ENCODE measurements around the gene TLDC2. TPM values are rescaled to one million over a fixed set of nuclear protein-coding genes. Genes with fewer than 3 reads are reported as not detected.
"Not testable (repeated sequence)": the region's sequence is repeated elsewhere in the genome, so short reads cannot be mapped to it uniquely, and the experiment has no call there.

Gene TLDC2
- total RNA-seq, 2 experiments from 2014 or later: not detected

DNA sequence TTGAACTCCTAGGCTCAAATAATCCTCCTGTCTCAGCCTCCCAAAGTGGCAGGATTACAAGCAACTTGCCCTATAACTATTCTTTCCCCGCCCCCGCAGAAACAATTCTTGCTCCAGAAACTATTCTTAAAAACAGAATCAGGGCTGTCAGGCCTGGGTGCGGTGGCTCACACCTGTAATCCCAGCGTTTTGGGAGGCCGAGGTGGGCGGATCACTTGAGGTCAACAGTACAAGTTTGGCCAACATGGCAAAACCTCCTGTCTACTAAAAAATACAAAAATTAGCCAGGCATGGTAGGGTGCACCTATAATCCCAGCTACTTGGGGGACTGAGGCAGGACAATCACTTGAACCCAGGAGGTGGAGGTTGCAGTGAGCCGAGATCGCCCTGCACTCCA lies 44.4 kb downstream of the TLDC2 start:
- no peaks in the 10 kb centered on the region for H3K9me3 Mint-ChIP-seq (ENCODE audit: insufficient read depth)
- no peaks in the 10 kb centered on the region for H3K27me3 Mint-ChIP-seq (ENCODE audit: low read depth)
- POLR2A ChIA-PET: no interaction called here
- no peak overlapping the region for H3K27ac Mint-ChIP-seq
- DNase-seq (no peak), ATAC-seq (no peak)
- CTCF ChIA-PET: interaction anchor here (1.0 to 2.1 kb wide), 11 partner anchors 9 to 253 kb away, joined by 3 to 15 read pairs (median 4); no protein-coding TSS in a partner anchor
- no peak overlapping the region for H3K4me3 Mint-ChIP-seq
- peaks cover 11% of the 10 kb centered on the region for H3K4me1 Mint-ChIP-seq (ENCODE audit: low read depth)
- peaks cover 44% of the 10 kb centered on the region for H3K36me3 Mint-ChIP-seq (ENCODE audit: low read depth)

DNA sequence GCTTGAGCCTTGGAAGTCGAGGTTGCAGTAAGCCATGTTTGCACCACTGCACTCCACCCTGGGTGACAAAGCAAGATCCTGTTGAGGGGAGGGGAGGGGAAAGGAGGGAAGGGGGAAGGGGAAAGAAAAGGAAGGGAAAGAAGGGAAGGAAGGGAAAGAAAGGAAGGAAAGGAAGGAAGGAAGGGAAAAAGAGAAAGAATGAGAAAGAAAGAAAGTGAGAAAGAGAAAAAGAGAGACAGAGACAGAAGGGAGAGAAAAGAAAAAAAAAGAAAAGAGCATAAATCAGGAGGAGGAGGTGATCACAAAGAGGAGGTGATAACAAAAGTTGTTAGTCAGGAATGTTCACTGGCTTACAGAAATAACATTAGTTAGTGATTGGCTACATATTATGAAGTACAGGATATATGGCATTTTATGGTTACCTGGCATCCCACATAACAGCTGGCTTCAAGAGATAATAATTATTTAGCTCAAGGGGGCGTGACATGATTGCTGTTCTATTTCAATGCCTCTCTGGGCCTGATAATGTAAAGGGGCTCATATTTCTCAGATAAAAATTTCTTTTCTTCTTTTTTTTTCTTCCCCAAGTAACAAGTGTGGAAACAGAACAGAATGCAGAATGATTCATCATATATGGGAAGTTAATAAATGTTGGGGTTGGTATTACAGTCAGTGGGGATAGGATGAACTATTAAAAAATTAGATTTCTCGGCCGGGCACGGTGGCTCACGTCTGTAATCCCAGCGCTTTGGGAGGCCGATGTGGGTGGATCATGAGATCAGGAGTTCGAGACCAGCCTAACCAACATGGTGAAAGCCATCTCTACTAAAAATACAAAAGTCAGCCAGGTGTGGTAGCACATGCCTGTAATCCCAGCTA lies 48.5 kb downstream of the TLDC2 start:
- H3K4me1 Mint-ChIP-seq (ENCODE audit: low read depth): peaks cover 18% of the 10 kb centered on the region
- peaks cover 69% of the 10 kb centered on the region for H3K36me3 Mint-ChIP-seq (ENCODE audit: low read depth)
- peak overlapping the region; percentile 28 for H3K27ac Mint-ChIP-seq
- H3K4me3 Mint-ChIP-seq: no peak overlapping the region
- POLR2A ChIA-PET: no interaction called here
- DNase-seq (no peak), ATAC-seq (no peak)
- CTCF ChIA-PET: interaction anchor here (0.8 to 1.2 kb wide), 4 partner anchors 12 to 36 kb away, joined by 3 to 4 read pairs (median 3); no protein-coding TSS in a partner anchor
- no peaks in the 10 kb centered on the region for H3K9me3 Mint-ChIP-seq (ENCODE audit: insufficient read depth)
- no peaks in the 10 kb centered on the region for H3K27me3 Mint-ChIP-seq (ENCODE audit: low read depth)

DNA sequence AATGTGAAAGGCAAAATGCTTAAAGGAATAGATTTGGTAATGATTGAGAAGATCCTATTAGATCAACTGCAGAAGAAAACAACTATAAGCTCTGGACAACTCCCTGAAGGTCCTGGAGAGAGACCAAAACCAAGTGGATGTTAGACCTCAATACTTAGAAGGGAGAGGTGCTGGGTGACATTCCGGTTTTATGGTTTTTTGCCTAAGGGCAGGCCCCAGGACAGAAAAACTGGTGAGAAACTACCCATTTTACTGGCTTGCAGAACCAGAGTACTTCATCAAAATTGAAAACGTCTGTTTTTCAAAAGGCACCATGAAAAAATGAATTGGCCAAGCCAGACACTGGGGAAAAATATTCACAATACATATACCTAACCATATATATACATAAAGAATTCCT lies 49.3 kb downstream of the TLDC2 start:
- H3K4me3 Mint-ChIP-seq: no peak overlapping the region
- H3K27ac Mint-ChIP-seq: peak overlapping the region; percentile 34
- POLR2A ChIA-PET: no interaction called here
- no peak for DNase-seq
- peaks cover 20% of the 10 kb centered on the region for H3K4me1 Mint-ChIP-seq (ENCODE audit: low read depth)
- no peak for ATAC-seq
- H3K27me3 Mint-ChIP-seq (ENCODE audit: low read depth): no peaks in the 10 kb centered on the region
- H3K9me3 Mint-ChIP-seq (ENCODE audit: insufficient read depth): no peaks in the 10 kb centered on the region
- H3K36me3 Mint-ChIP-seq (ENCODE audit: low read depth): peaks cover 74% of the 10 kb centered on the region
- CTCF ChIA-PET: no interaction called here

DNA sequence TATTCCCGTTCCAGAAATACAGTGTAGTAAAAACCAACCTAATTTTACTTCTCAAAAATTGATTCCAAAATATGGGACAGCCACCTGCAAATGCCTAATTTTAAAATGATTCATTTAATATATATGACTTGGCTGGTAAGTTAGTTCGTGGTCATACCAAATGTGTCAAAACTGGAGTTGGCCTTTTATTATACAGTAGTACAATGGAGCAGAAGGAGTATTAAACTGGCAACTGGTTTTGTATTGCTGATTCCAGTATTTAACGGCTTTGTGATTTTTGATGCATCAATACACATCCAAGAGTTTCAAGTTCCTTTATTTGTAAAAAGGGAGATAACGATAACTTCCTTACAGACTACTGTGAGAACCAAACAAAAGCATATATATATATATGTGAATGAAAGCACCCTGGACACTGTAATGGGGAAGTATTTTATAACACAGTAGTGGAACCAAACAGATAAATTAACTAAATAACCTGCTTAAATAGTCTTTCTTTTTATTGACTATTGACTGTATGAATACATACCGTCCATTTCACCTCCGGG lies 50.8 kb downstream of the TLDC2 start:
- H3K27me3 Mint-ChIP-seq (ENCODE audit: low read depth): no peaks in the 10 kb centered on the region
- H3K4me3 Mint-ChIP-seq: no peak overlapping the region
- ChIA-PET CTCF (no interaction called here), POLR2A (no interaction called here)
- DNase-seq: no peak
- no peak overlapping the region for H3K27ac Mint-ChIP-seq
- peaks cover 33% of the 10 kb centered on the region for H3K4me1 Mint-ChIP-seq (ENCODE audit: low read depth)
- no peak for ATAC-seq
- no peaks in the 10 kb centered on the region for H3K9me3 Mint-ChIP-seq (ENCODE audit: insufficient read depth)
- H3K36me3 Mint-ChIP-seq (ENCODE audit: low read depth): peaks cover 82% of the 10 kb centered on the region

DNA sequence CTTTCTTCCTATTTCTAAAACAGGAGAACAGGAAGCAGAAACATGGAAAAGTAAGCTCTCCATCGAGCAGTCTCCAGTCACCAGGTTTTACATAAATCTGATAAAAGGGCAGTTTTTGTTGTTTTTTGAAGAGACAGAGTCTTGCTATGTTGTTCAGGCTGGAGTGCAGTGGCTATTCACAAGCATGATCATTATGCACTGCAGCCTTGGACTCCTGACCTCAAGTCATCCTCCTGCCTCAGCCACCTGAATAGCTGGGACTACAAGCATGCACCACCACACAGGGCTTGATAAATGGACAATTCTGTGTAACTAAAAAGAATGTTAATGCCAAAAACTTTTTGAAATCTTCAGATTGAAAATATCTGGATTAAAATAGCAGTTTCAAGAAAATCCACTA lies 51.8 kb downstream of the TLDC2 start:
- ChIA-PET POLR2A (no interaction called here), CTCF (no interaction called here)
- no peaks in the 10 kb centered on the region for H3K27me3 Mint-ChIP-seq (ENCODE audit: low read depth)
- no peak overlapping the region for H3K4me3 Mint-ChIP-seq
- no peaks in the 10 kb centered on the region for H3K9me3 Mint-ChIP-seq (ENCODE audit: insufficient read depth)
- H3K4me1 Mint-ChIP-seq (ENCODE audit: low read depth): peaks cover 39% of the 10 kb centered on the region
- H3K27ac Mint-ChIP-seq: no peak overlapping the region
- H3K36me3 Mint-ChIP-seq (ENCODE audit: low read depth): peaks cover 82% of the 10 kb centered on the region
- ATAC-seq: no peak
- DNase-seq: no peak

DNA sequence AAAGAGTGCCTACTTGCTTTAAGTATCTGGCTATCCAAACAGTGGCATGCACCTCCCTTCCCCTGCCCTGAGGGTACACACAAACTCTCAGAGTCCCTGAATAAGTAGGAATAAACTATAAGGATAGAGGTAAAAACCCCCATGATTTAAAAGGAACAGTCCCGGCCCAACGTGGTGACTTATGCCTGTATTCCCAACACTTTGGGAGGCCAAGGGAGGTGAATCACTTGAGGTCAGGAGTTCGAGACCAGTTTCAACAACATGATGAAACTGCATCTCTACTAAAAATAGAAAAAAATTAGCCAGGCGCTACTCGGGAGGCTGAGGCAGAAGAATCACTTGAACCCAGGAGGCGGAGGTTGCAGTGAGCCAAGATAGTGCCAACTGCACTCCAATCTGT lies 53.4 kb downstream of the TLDC2 start:
- Mint-ChIP-seq H3K4me3 (no peak overlapping the region), H3K36me3 (ENCODE audit: low read depth) (peaks cover 80% of the 10 kb centered on the region), H3K4me1 (ENCODE audit: low read depth) (peaks cover 43% of the 10 kb centered on the region), H3K27ac (no peak overlapping the region), H3K9me3 (ENCODE audit: insufficient read depth) (no peaks in the 10 kb centered on the region), H3K27me3 (ENCODE audit: low read depth) (no peaks in the 10 kb centered on the region)
- DNase-seq (no peak), ATAC-seq (no peak)
- ChIA-PET CTCF (interaction anchor here (3.2 kb wide), 1 partner anchor 10 kb away, joined by 13 read pairs; no protein-coding TSS in a partner anchor), POLR2A (no interaction called here)

DNA sequence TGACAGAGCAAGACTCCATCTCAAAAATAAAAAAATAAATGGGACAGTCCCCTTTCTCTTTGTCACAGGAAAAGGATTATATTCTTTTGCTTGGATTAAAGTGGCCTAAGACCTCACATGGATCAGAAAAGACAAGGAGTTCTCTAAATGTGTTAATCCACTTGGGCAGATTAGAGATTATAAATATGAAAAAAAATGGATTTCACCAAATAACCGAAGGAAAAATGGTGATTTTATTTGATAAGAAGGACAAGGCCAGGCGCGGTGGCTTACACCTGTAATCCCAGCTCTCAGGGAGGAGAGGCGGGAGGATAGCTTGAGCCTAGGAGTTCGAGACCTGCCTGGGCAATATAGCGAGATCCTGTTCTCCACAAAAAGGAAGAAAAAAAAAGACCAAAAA lies 53.8 kb downstream of the TLDC2 start:
- no peaks in the 10 kb centered on the region for H3K9me3 Mint-ChIP-seq (ENCODE audit: insufficient read depth)
- no peaks in the 10 kb centered on the region for H3K27me3 Mint-ChIP-seq (ENCODE audit: low read depth)
- peaks cover 41% of the 10 kb centered on the region for H3K4me1 Mint-ChIP-seq (ENCODE audit: low read depth)
- H3K27ac Mint-ChIP-seq: no peak overlapping the region
- ChIA-PET POLR2A (no interaction called here), CTCF (interaction anchor here (3.2 kb wide), 1 partner anchor 10 kb away, joined by 13 read pairs; no protein-coding TSS in a partner anchor)
- ATAC-seq (no peak), DNase-seq (no peak)
- no peak overlapping the region for H3K4me3 Mint-ChIP-seq
- H3K36me3 Mint-ChIP-seq (ENCODE audit: low read depth): peaks cover 78% of the 10 kb centered on the region

DNA sequence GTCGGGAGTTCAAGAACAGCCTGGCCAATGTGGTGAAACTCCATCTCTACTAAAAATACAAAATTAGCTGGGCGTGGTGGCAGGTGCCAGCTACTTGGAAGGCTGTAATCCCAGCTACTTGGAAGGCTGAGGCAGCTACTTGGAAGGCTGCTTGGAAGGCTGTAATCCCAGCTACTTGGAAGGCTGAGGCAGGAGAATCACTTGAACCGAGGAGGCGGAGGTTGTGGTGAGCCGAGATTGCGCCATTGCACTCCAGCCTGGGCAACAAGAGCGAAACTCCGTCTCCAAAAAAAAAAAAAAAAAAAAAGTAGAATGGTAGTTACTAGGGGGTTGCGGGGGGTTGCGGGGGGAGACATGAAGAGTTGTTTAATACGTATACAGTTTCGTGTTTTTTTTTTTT lies 56.1 kb downstream of the TLDC2 start:
- H3K27me3 Mint-ChIP-seq (ENCODE audit: low read depth); ATAC-seq; DNase-seq; H3K4me3 Mint-ChIP-seq; H3K9me3 Mint-ChIP-seq (ENCODE audit: insufficient read depth); POLR2A ChIA-PET: not testable (repeated sequence)
- peaks cover 43% of the 10 kb centered on the region for H3K4me1 Mint-ChIP-seq (ENCODE audit: low read depth)
- H3K27ac Mint-ChIP-seq: peak overlapping the region; percentile 34
- H3K36me3 Mint-ChIP-seq (ENCODE audit: low read depth): peaks cover 71% of the 10 kb centered on the region
- CTCF ChIA-PET: interaction anchor here (1.4 to 3.2 kb wide), 2 partner anchors 10 to 12 kb away, joined by 6 to 13 read pairs; no protein-coding TSS in a partner anchor

DNA sequence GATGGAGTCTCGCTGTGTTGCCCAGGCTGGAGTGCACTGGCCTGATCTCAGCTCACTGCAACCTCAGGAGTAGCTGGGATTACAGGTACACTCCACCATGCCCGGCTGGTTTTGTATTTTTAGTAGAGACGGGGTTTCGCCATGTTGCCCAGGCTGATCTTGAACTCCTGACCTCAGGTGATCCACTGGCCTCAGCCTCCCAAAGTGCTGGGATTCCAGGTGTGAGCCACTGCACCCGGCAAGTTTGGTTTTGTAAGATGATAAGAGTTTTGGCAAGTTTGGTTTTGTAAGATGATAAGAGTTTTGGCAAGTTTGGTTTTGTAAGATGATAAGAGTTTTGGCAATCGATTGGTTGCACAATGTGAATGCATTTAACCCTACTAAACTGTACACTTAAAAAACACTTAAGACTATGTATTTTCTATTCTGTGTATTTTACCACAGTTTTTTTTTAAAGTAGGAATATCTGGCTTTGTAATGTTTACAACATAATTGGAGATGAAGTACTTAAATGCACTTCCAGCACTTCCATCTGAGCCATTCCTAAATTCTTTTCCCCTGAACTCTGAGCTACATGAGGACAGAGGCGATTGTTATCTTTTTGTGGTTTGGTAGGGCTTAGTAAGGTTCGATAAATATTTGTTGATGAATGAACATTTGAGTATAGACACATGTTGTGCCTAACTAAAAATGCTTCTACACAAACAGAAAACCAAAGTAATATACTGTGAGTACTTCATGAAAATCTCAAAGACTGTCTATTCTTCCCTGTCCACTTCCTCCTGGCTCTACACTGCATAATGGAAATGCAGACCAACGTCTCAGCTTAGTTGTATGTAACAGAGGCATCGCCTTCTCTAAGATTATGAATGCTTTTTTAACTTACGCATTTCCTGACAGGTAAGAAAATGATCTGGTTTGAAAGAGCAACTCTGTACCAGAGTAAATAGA lies 56.8 kb downstream of the TLDC2 start:
- H3K4me3 Mint-ChIP-seq: no peak overlapping the region
- DNase-seq: no peak
- H3K36me3 Mint-ChIP-seq (ENCODE audit: low read depth): peaks cover 70% of the 10 kb centered on the region
- H3K27ac Mint-ChIP-seq: peak overlapping the region; percentile 34
- ChIA-PET POLR2A (no interaction called here), CTCF (interaction anchor here (1.4 to 3.2 kb wide), 2 partner anchors 10 to 13 kb away, joined by 6 to 13 read pairs; no protein-coding TSS in a partner anchor)
- no peak for ATAC-seq
- no peaks in the 10 kb centered on the region for H3K9me3 Mint-ChIP-seq (ENCODE audit: insufficient read depth)
- peaks cover 46% of the 10 kb centered on the region for H3K4me1 Mint-ChIP-seq (ENCODE audit: low read depth)
- H3K27me3 Mint-ChIP-seq (ENCODE audit: low read depth): no peaks in the 10 kb centered on the region

DNA sequence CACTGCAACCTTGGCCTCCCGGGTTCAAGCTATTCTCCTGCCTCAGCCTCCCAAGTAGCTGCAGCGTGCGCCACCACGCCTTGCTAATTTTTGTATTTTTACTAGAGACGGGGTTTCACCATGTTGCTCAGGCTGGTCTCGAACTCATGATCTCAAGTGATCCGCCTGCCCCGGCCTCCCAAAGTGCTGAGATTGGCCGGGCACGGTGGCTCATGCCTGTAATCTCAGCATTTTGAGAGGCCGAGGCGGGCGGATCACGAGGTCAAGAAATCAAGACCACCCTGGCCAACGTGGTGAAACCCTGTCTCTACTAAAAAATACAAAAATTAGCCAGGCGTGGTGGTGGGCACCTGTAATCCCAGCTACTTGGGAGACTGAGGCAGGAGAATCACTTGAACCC lies 57.6 kb downstream of the TLDC2 start:
- H3K4me3 Mint-ChIP-seq; H3K27ac Mint-ChIP-seq; DNase-seq; ATAC-seq; H3K27me3 Mint-ChIP-seq (ENCODE audit: low read depth); CTCF ChIA-PET; H3K9me3 Mint-ChIP-seq (ENCODE audit: insufficient read depth); POLR2A ChIA-PET: not testable (repeated sequence)
- Mint-ChIP-seq H3K36me3 (ENCODE audit: low read depth) (peaks cover 66% of the 10 kb centered on the region), H3K4me1 (ENCODE audit: low read depth) (peaks cover 46% of the 10 kb centered on the region)

DNA sequence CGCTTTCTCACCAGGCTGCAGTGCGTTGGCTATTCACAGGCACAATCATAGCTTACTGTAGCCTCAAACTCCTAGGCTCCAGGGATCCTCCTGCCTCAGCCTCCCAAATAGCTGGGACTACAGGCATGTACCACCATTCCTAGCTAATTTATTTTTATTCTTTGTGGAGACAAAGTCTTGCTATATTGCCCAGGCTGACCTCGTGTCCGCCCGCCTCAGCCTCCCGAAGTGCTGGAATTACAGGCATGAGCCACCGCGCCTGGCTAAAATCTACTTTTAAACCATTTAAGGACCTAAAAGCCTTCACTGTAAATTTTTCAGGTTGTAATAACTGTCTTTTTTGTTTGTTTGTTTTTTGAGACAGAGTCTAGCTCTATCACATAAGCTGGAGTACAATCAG lies 60.4 kb downstream of the TLDC2 start:
- POLR2A ChIA-PET: interaction anchor here (1.0 kb wide), 1 partner anchor 159 kb away, joined by 3 read pairs; the partner anchor contains the start of gene RBL1
- Mint-ChIP-seq H3K27ac (no peak overlapping the region), H3K9me3 (ENCODE audit: insufficient read depth) (no peaks in the 10 kb centered on the region), H3K4me3 (no peak overlapping the region), H3K4me1 (ENCODE audit: low read depth) (peaks cover 50% of the 10 kb centered on the region), H3K36me3 (ENCODE audit: low read depth) (peaks cover 62% of the 10 kb centered on the region), H3K27me3 (ENCODE audit: low read depth) (no peaks in the 10 kb centered on the region)
- DNase-seq (no peak), ATAC-seq (no peak)
- CTCF ChIA-PET: interaction anchor here (1.0 to 1.3 kb wide), 4 partner anchors 10 to 17 kb away, joined by 3 to 4 read pairs (median 3); no protein-coding TSS in a partner anchor

Data from activated CD8-positive, alpha-beta T cell treated with anti-CD3 and anti-CD28 coated beads, Interleukin-2, amount 10 ng/mL, durations not matched to agents 7 days and 5 days (primary cell).